GM06990 (cell line): ENCODE data around the gene NEAT1.

Experiments
- DNase-seq: peaks from one replicate; pipeline ENCODE4 v3.0.0-alpha.2; 2011; ENCODE audit not compliant: insufficient read length; ENCODE audit errors: extremely low read depth
- H3K27me3 ChIP-seq: replicated peaks from 2 replicates; pipeline ENCODE4 v1.6.0; 2011; ENCODE audit warnings: low read length; ENCODE audit not compliant: control insufficient read depth, insufficient read depth
- H3K36me3 ChIP-seq: 2 replicates; pipeline ENCODE4 v1.5.1; 2011; ENCODE audit warnings: low read length; ENCODE audit not compliant: control insufficient read depth, insufficient read depth
- H3K4me3 ChIP-seq: replicated peaks from 2 replicates; pipeline ENCODE4 v1.5.1; 2011; ENCODE audit warnings: low read depth, mild to moderate bottlenecking, control low read depth, low read length
- CTCF ChIP-seq: IDR thresholded peaks from 2 replicates; pipeline ENCODE4 v1.5.1; 2011; ENCODE audit warnings: low read length, control low read depth, mild to moderate bottlenecking, inconsistent platforms; ENCODE audit not compliant: insufficient read depth, poor library complexity, severe bottlenecking

Gene NEAT1

GRCh38 chr11:65435411-65435931, 12.9 kb downstream of the NEAT1 start:
- TF ChIP-seq CTCF: no peak
- no peak overlapping the region for H3K4me3 ChIP-seq
- H3K27me3 ChIP-seq: no peaks in the 10 kb centered on the region
- DNase-seq: no peak
- peaks cover 11% of the 10 kb centered on the region for H3K36me3 ChIP-seq

GRCh38 chr11:65435981-65436411, 13.4 kb downstream of the NEAT1 start:
- H3K27me3 ChIP-seq: no peaks in the 10 kb centered on the region
- DNase-seq: no peak
- H3K36me3 ChIP-seq: peaks cover 11% of the 10 kb centered on the region
- no peak overlapping the region for H3K4me3 ChIP-seq
- no peak for TF ChIP-seq CTCF

- no peak for DNase-seq
- TF ChIP-seq CTCF: no peak
- peaks cover 11% of the 10 kb centered on the region for H3K36me3 ChIP-seq
- no peaks in the 10 kb centered on the region for H3K27me3 ChIP-seq
- no peak overlapping the region for H3K4me3 ChIP-seq
Observed at GRCh38 chr11:65436412-65437032, 13.9 kb downstream of the NEAT1 start.

GRCh38 chr11:65437436-65438227, 15.0 kb downstream of the NEAT1 start:
- no peak for TF ChIP-seq CTCF
- no peak overlapping the region for H3K4me3 ChIP-seq
- no peak for DNase-seq
- no peaks in the 10 kb centered on the region for H3K27me3 ChIP-seq
- H3K36me3 ChIP-seq: peaks cover 11% of the 10 kb centered on the region

- Histone ChIP-seq H3K36me3 (peaks cover 11% of the 10 kb centered on the region), H3K4me3 (no peak overlapping the region), H3K27me3 (no peaks in the 10 kb centered on the region)
- no peak for TF ChIP-seq CTCF
- no peak for DNase-seq
Observed at GRCh38 chr11:65438257-65439151, 15.9 kb downstream of the NEAT1 start.
